ENCODE results near the gene UBE2I.

UBE2I gene

DNA sequence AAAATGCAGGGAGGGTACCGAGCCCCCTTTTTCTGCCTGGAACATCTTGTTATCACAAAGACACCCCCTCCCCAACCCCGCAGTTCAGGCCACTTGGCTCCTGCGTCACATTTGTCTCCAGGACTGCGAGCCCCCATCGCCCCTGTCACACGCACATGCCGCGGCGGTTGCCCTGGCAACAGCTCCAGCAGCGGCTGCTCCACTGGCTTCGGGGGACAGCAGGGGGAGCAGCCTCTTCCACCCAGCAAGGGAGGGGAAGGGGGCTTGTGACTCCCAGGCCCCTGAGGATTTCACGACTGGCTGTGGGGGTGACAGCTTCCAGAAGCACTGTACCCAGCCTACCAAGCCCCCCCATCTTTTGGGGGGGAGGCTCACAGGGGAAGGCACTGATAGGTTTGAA is 26.6 kb downstream of the UBE2I start:
- DNase-seq (ENCODE audit: low read depth, low spot score) = no peak
- Histone ChIP-seq H3K9me3 (ENCODE audit: low read depth, low read length) (no peaks in the 10 kb centered on the region), H3K27ac (no peak overlapping the region), H3K9ac (ENCODE audit: insufficient read length) (no peak overlapping the region), H3K36me3 (ENCODE audit: insufficient read depth, low read length) (no peaks in the 10 kb centered on the region), H3K4me3 (no peak overlapping the region)
- TF ChIP-seq POLR2AphosphoS5 (IDR thresholded peaks at IDR 0.05; ENCODE audit: borderline replicate concordance, low read depth, low read length) (no peak), EZH2 (IDR thresholded peaks at IDR 0.05) (no peak), FOXP2 (optimal IDR thresholded peaks at IDR 0.05; ENCODE audit: control extremely low read depth, extremely low read length, insufficient read depth) (no peak)

GRCh38 chr16:1336619-1337018 is 27.2 kb downstream of the UBE2I start:
- Histone ChIP-seq H3K9me3 (ENCODE audit: low read depth, low read length) (no peaks in the 10 kb centered on the region), H3K27ac (no peak overlapping the region), H3K9ac (ENCODE audit: insufficient read length) (no peak overlapping the region), H3K36me3 (ENCODE audit: insufficient read depth, low read length) (no peaks in the 10 kb centered on the region), H3K4me3 (no peak overlapping the region)
- no peak for DNase-seq (ENCODE audit: low read depth, low spot score)
- TF ChIP-seq FOXP2 (optimal IDR thresholded peaks at IDR 0.05; ENCODE audit: control extremely low read depth, extremely low read length, insufficient read depth) = no peak

DNA sequence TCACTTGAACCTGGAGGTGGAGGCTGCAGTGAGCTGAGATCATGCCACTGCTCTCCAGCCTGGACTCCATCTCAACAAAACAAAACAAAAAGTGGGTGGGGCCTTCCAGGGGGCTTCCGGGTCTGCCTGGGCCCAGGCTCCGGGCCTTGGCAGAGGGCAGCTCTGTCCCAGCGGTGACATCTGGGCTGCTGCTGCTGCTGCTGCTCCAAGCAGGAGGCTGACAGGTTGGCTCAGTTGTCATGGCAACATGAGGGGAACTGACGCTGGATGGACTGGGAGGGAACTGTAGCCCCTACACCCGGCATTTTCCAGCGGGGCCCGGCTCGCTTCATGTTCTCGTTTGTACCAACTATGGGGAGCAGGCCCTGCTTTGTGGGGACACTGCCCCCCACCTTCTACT is 28.1 kb downstream of the UBE2I start:
- Histone ChIP-seq H3K36me3 (ENCODE audit: insufficient read depth, low read length) (no peaks in the 10 kb centered on the region), H3K9me3 (ENCODE audit: low read depth, low read length) (no peaks in the 10 kb centered on the region), H3K27ac (no peak overlapping the region), H3K4me3 (no peak overlapping the region), H3K9ac (ENCODE audit: insufficient read length) (no peak overlapping the region)
- no peak for DNase-seq (ENCODE audit: low read depth, low spot score)
- TF ChIP-seq EZH2 (IDR thresholded peaks at IDR 0.05) (no peak), POLR2AphosphoS5 (IDR thresholded peaks at IDR 0.05; ENCODE audit: borderline replicate concordance, low read depth, low read length) (no peak), FOXP2 (optimal IDR thresholded peaks at IDR 0.05; ENCODE audit: control extremely low read depth, extremely low read length, insufficient read depth) (no peak)

DNA sequence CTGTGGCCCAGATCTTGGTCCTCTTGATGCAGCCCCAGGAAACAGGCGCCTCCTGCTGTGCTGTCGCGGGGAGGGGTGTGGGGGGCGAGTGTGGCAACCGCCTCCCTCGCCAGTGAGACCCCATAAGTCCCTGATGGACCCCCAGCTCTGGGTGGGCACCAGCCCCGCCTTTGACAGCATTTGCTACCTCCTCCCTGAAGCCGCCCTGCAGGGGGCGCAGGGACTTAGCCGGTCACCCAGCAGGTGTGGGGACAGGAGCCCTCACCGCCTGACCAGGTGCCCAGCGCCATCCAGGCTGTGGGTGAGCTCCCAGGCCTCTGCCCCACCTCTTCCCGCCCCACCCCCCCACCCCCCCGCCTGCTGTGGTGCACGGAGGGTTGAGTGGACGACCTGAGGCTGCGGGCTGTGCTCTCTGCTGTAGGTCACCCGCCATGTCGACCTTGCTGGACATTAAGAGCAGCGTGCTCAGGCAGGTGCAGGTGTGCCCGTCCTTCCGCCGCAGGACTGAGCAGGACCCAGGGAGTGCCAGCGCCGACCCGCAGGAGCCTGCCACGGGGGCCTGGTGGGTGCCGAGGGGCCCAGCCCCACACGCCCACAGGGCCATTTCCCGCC is 28.8 kb downstream of the UBE2I start:
- DNase-seq (ENCODE audit: low read depth, low spot score) = no peak
- no peak overlapping the region for H3K27ac ChIP-seq
- H3K9ac ChIP-seq (ENCODE audit: insufficient read length) = no peak overlapping the region
- no peaks in the 10 kb centered on the region for H3K36me3 ChIP-seq (ENCODE audit: insufficient read depth, low read length)
- TF ChIP-seq FOXP2 (optimal IDR thresholded peaks at IDR 0.05; ENCODE audit: control extremely low read depth, extremely low read length, insufficient read depth) (no peak), EZH2 (IDR thresholded peaks at IDR 0.05) (no peak), POLR2AphosphoS5 (IDR thresholded peaks at IDR 0.05; ENCODE audit: borderline replicate concordance, low read depth, low read length) (no peak)
- no peaks in the 10 kb centered on the region for H3K9me3 ChIP-seq (ENCODE audit: low read depth, low read length)
- H3K4me3 ChIP-seq = no peak overlapping the region

DNA sequence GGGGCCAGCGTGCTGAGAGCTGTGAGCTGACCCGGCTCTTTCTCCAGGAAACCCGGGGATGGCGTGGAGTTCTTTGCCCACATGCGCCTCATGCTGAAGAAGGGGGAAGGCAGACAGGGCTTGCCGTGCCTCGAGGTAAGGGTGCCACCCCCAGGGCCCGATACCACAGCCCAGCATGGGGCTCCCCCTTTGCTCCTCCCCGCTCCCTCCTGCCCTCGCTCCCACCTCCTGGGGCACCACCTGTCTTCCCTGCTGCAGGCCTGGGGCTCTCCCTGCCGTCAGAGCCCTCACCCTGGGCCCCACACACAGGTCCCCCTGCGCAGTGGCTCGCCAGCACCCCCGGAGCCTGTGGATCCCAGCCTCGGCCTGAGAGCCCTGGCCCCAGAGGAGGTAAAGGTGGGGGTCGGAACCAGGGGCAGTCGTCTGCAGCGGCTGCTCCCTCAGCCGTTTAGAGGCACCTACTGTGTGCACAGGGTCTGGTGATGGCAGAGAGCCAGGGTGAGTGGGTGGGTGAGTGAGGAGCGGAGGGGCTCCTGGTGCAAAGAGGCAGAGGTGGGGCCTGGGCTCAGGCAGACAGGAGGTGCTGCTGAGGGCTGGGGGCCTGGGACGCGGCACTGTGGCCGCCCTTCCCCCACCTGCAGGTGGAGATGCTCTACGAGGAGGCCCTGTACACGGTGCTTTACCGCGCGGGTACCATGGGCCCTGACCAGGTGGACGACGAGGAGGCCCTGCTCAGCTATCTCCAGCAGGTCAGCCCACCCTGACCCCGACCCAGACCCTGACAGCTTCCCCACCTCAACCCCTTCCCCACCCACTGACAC is 29.6 kb downstream of the UBE2I start:
- Histone ChIP-seq H3K36me3 (ENCODE audit: insufficient read depth, low read length) (no peaks in the 10 kb centered on the region), H3K9ac (ENCODE audit: insufficient read length) (no peak overlapping the region), H3K27ac (no peak overlapping the region), H3K9me3 (ENCODE audit: low read depth, low read length) (no peaks in the 10 kb centered on the region), H3K4me3 (no peak overlapping the region)
- DNase-seq (ENCODE audit: low read depth, low spot score) = no peak
- TF ChIP-seq EZH2 (IDR thresholded peaks at IDR 0.05) (no peak), FOXP2 (optimal IDR thresholded peaks at IDR 0.05; ENCODE audit: control extremely low read depth, extremely low read length, insufficient read depth) (no peak), POLR2AphosphoS5 (IDR thresholded peaks at IDR 0.05; ENCODE audit: borderline replicate concordance, low read depth, low read length) (no peak)

- Histone ChIP-seq H3K9ac (ENCODE audit: insufficient read length) (no peak overlapping the region), H3K9me3 (ENCODE audit: low read depth, low read length) (no peaks in the 10 kb centered on the region), H3K36me3 (ENCODE audit: insufficient read depth, low read length) (no peaks in the 10 kb centered on the region), H3K27ac (no peak overlapping the region), H3K4me3 (no peak overlapping the region)
- TF ChIP-seq FOXP2 (optimal IDR thresholded peaks at IDR 0.05; ENCODE audit: control extremely low read depth, extremely low read length, insufficient read depth) (no peak), EZH2 (IDR thresholded peaks at IDR 0.05) (no peak), POLR2AphosphoS5 (IDR thresholded peaks at IDR 0.05; ENCODE audit: borderline replicate concordance, low read depth, low read length) (no peak)
- DNase-seq (ENCODE audit: low read depth, low spot score) = no peak
These were observed 31.5 kb downstream of the UBE2I start for GRCh38 chr16:1340730-1341494.

DNA sequence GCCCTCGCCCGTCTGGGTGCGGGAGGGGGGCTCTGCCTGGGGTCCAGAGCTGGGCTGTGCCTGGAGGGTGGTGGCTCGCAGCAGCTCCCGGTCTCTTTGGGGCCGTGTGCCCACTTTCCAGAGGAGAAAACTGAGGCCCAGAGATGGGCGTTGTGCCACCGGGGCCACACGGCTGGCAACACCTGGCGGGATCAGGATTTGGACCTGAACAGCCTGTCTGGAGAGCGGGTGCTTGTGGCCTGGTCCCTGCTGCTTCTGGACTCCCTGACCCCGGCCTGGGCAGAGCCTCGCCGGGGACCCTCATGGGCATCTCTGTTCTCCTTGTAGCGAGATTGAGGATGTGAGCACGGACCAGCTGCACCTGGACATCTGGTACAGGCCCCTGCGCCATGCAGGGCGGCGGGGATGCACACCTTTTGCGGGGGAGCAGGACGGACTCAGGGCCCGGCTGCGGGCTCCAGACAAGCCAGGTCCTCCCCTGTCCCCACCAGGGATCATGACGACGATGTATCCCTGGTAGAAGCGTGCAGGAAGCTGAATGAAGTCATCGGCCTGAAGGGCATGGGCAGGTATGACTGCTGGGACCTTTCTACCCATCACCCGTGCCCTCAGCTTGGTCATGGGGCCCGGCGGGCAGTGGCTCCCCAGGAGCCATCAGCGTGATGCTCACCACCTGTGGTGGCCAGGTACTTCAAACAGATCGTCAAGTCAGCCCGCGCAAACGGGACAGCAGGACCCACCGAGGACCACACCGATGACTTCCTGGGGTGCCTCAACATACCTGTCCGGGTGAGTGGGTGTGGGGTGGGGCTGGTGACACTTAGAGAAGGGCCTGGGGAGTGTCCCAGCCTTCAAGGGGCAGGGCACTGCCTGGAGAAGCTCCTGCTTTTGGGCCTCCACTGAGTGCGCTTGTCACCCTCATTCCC is 32.3 kb downstream of the UBE2I start:
- DNase-seq (ENCODE audit: low read depth, low spot score) = no peak
- Histone ChIP-seq H3K4me3 (no peak overlapping the region), H3K36me3 (ENCODE audit: insufficient read depth, low read length) (no peaks in the 10 kb centered on the region), H3K27ac (no peak overlapping the region), H3K9me3 (ENCODE audit: low read depth, low read length) (no peaks in the 10 kb centered on the region), H3K9ac (ENCODE audit: insufficient read length) (no peak overlapping the region)
- TF ChIP-seq EZH2 (IDR thresholded peaks at IDR 0.05) (no peak), POLR2AphosphoS5 (IDR thresholded peaks at IDR 0.05; ENCODE audit: borderline replicate concordance, low read depth, low read length) (no peak)

Data from SK-N-MC (cell line).